Parathyroid adenoma (tissue), 2 donors: Measurements from ENCODE around the gene GPC5.
"Not testable (repeated sequence)": the region's sequence is repeated elsewhere in the genome, so short reads cannot be mapped to it uniquely, and the experiment has no call there.

ENCODE experiments used
- H2AFZ ChIP-seq: fragments of 300-600 bp; sonication (generic); one replicate; pipeline ENCODE4 v1.7.0; 2017; ENCODE audit warnings: antibody characterized with exemption, mild to moderate bottlenecking
- H3K27ac ChIP-seq: fragments of 300-600 bp; sonication (generic); one replicate; pipeline ENCODE4 v1.7.0; 2017
- H3K27me3 ChIP-seq: fragments of 300-600 bp; sonication (generic); one replicate; pipeline ENCODE4 v1.7.0; 2017; ENCODE audit warnings: low read length; ENCODE audit not compliant: control insufficient read depth, insufficient read depth
- H3K36me3 ChIP-seq: fragments of 300-600 bp; sonication (generic); one replicate; pipeline ENCODE4 v1.7.0; 2017; ENCODE audit warnings: low read length; ENCODE audit not compliant: control insufficient read depth, insufficient read depth
- H3K4me1 ChIP-seq: fragments of 300-600 bp; sonication (generic); one replicate; pipeline ENCODE4 v1.7.0; 2017; ENCODE audit warnings: control low read depth
- H3K4me2 ChIP-seq: fragments of 300-600 bp; sonication (generic); one replicate; pipeline ENCODE4 v1.7.0; 2017; ENCODE audit warnings: low read length
- H3K4me3 ChIP-seq: fragments of 300-600 bp; sonication (generic); one replicate; pipeline ENCODE4 v1.7.0; 2017; ENCODE audit warnings: low read depth, low read length
- H3K79me2 ChIP-seq: fragments of 300-600 bp; sonication (generic); one replicate; pipeline ENCODE4 v1.7.0; 2017; ENCODE audit warnings: control low read depth
- H3K9ac ChIP-seq: fragments of 300-600 bp; sonication (generic); one replicate; pipeline ENCODE4 v1.7.0; 2017; ENCODE audit warnings: mild to moderate bottlenecking
- H3K9me3 ChIP-seq: fragments of 300-600 bp; sonication (generic); one replicate; pipeline ENCODE4 v1.7.0; 2017; ENCODE audit warnings: low read length; ENCODE audit not compliant: control insufficient read depth
- CTCF ChIP-seq: fragments of 300-600 bp; sonication (generic); IDR thresholded peaks from one replicate; pipeline ENCODE4 v1.7.0; 2017; ENCODE audit warnings: antibody characterized with exemption, mild to moderate bottlenecking
- donor health status: primary hyperparathyroidism.

The GPC5 gene

GRCh38 chr13:91408971-91409370, 10.6 kb downstream of the GPC5 start:
- TF ChIP-seq CTCF: no peak
- H3K9ac ChIP-seq: no peak overlapping the region
- no peaks in the 10 kb centered on the region for H3K9me3 ChIP-seq
- H3K4me2 ChIP-seq: no peak overlapping the region
- no peak overlapping the region for H3K4me3 ChIP-seq
- H3K4me1 ChIP-seq: no peaks in the 10 kb centered on the region
- H3K27me3 ChIP-seq: no peaks in the 10 kb centered on the region
- H2AFZ ChIP-seq: no peak overlapping the region
- H3K27ac ChIP-seq: no peak overlapping the region
- H3K79me2 ChIP-seq: no peaks in the 10 kb centered on the region
- H3K36me3 ChIP-seq: no peaks in the 10 kb centered on the region

GRCh38 chr13:91416579-91416978, 18.2 kb downstream of the GPC5 start:
- not testable (repeated sequence) for H3K9ac ChIP-seq, H3K27ac ChIP-seq, H2AFZ ChIP-seq, H3K9me3 ChIP-seq, H3K27me3 ChIP-seq, H3K4me1 ChIP-seq, H3K4me2 ChIP-seq, H3K79me2 ChIP-seq, H3K4me3 ChIP-seq, H3K36me3 ChIP-seq

- Histone ChIP-seq H3K79me2 (no peaks in the 10 kb centered on the region), H3K27ac (no peak overlapping the region), H3K27me3 (no peaks in the 10 kb centered on the region), H2AFZ (no peak overlapping the region), H3K4me2 (no peak overlapping the region), H3K4me1 (no peaks in the 10 kb centered on the region), H3K9me3 (no peaks in the 10 kb centered on the region), H3K36me3 (no peaks in the 10 kb centered on the region), H3K9ac (no peak overlapping the region), H3K4me3 (no peak overlapping the region)
- TF ChIP-seq CTCF: no peak
These were observed 19.4 kb downstream of the GPC5 start for GRCh38 chr13:91417660-91418325.

GRCh38 chr13:91426913-91427312, 28.5 kb downstream of the GPC5 start:
- no peaks in the 10 kb centered on the region for H3K79me2 ChIP-seq
- no peaks in the 10 kb centered on the region for H3K9me3 ChIP-seq
- H3K27me3 ChIP-seq: no peaks in the 10 kb centered on the region
- H3K9ac ChIP-seq: no peak overlapping the region
- H3K36me3 ChIP-seq: no peaks in the 10 kb centered on the region
- H3K27ac ChIP-seq: no peak overlapping the region
- no peak for TF ChIP-seq CTCF
- H2AFZ ChIP-seq: no peak overlapping the region
- H3K4me2 ChIP-seq: no peak overlapping the region
- H3K4me3 ChIP-seq: no peak overlapping the region
- no peaks in the 10 kb centered on the region for H3K4me1 ChIP-seq

- not testable (repeated sequence) for H3K27ac ChIP-seq, H3K36me3 ChIP-seq, H2AFZ ChIP-seq, H3K27me3 ChIP-seq, H3K4me3 ChIP-seq, H3K79me2 ChIP-seq, H3K9me3 ChIP-seq, H3K9ac ChIP-seq, H3K4me2 ChIP-seq, H3K4me1 ChIP-seq
These were observed 40.3 kb downstream of the GPC5 start for GRCh38 chr13:91438674-91439073.

GRCh38 chr13:91450913-91451312, 52.5 kb downstream of the GPC5 start:
- H3K27me3 ChIP-seq: no peaks in the 10 kb centered on the region
- no peak overlapping the region for H3K9ac ChIP-seq
- TF ChIP-seq CTCF: no peak
- H3K4me3 ChIP-seq: no peak overlapping the region
- H3K36me3 ChIP-seq: no peaks in the 10 kb centered on the region
- H3K79me2 ChIP-seq: no peaks in the 10 kb centered on the region
- no peaks in the 10 kb centered on the region for H3K4me1 ChIP-seq
- no peak overlapping the region for H3K4me2 ChIP-seq
- no peaks in the 10 kb centered on the region for H3K9me3 ChIP-seq
- H3K27ac ChIP-seq: no peak overlapping the region
- no peak overlapping the region for H2AFZ ChIP-seq
